Lower leg skin (tissue), 3 donors: ENCODE measurements around the gene PREX1.

Experiments
- CTCF ChIP-seq, 3 donors: fragments of 450-650 bp; IDR thresholded peaks; one replicate each; pipeline ENCODE4 v1.5.1; 2016; ENCODE audit warnings: antibody characterized with exemption in 3 of 3, mild to moderate bottlenecking in 3 of 3, moderate library complexity in 2 of 3
- POLR2A ChIP-seq, 2 donors: fragments of 450-650 bp; IDR thresholded peaks; one replicate each; pipeline ENCODE4 v1.6.1; 2016 to 2017; ENCODE audit warnings: antibody characterized with exemption in 2 of 2, mild to moderate bottlenecking in 1 of 2, moderate library complexity in 1 of 2

- TF ChIP-seq POLR2A (IDR thresholded peaks at IDR 0.05), result no peak
- TF ChIP-seq CTCF (IDR thresholded peaks at IDR 0.05), result no peak
Observed at GRCh38 chr20:48632017-48632824, 195.6 kb downstream of the PREX1 start.
